Measurements from ENCODE around the gene FCHO2.

- TF ChIP-seq ZNF274 (IDR thresholded peaks at IDR 0.05; ENCODE audit: low read depth, low read length) (no peak), SUZ12 (IDR thresholded peaks at IDR 0.05; ENCODE audit: extremely low read depth, insufficient read depth, insufficient read length) (no peak), YY1 (IDR thresholded peaks at IDR 0.05; ENCODE audit: insufficient read depth, insufficient read length) (no peak)
These were observed 138.6 kb downstream of the FCHO2 start for GRCh38 chr5:73094415-73094814.

Measured in NT2/D1 (cell line).